ENCODE measurements around the gene ZSWIM3. TPM values are rescaled to one million over a fixed set of nuclear protein-coding genes. Genes with fewer than 3 reads are reported as not detected.
"Not testable (repeated sequence)": the region's sequence is repeated elsewhere in the genome, so short reads cannot be mapped to it uniquely, and the experiment has no call there.

ZSWIM3 gene
- total and polyA plus RNA-seq, 5 donors from 2014 or later = 0.90 to 4.2 (median 2.2) TPM

- Histone ChIP-seq H3K9me3 (ENCODE audit: control insufficient read depth in 2 of 2, low read length in 2 of 2) (no peaks in the 10 kb centered on the region), H3K4me1 (ENCODE audit: control insufficient read depth, insufficient read depth, low read length, poor library complexity, severe bottlenecking) (peaks cover 18% of the 10 kb centered on the region), H3K27me3 (ENCODE audit: control insufficient read depth, insufficient read depth, low read length) (no peaks in the 10 kb centered on the region), H3K27ac (ENCODE audit: insufficient read depth, low read length, poor library complexity, severe bottlenecking) (no peak overlapping the region), H3K36me3 (ENCODE audit: control insufficient read depth, insufficient read depth, low read length) (peaks cover 40% of the 10 kb centered on the region), H3K4me3 (ENCODE audit: low read depth, low read length) (no peak overlapping the region)
- no peak for DNase-seq
- peaks cover 18% of the 10 kb centered on the region for H3K36me3 Mint-ChIP-seq
- no peaks in the 10 kb centered on the region for H3K27me3 Mint-ChIP-seq
- H3K4me1 Mint-ChIP-seq = peaks cover 8 to 29% (median 19%) of the 10 kb centered on the region in 4 donors
- ATAC-seq (ENCODE audit: low read depth in 2 of 2) = no peak
- H3K27ac Mint-ChIP-seq = peak overlapping the region in 1 of 3 donors; percentile 26
- no peak overlapping the region for H3K4me3 Mint-ChIP-seq
- no peaks in the 10 kb centered on the region for H3K9me3 Mint-ChIP-seq
These were observed 39.3 kb downstream of the ZSWIM3 start for GRCh38 chr20:45896641-45897161.

DNA sequence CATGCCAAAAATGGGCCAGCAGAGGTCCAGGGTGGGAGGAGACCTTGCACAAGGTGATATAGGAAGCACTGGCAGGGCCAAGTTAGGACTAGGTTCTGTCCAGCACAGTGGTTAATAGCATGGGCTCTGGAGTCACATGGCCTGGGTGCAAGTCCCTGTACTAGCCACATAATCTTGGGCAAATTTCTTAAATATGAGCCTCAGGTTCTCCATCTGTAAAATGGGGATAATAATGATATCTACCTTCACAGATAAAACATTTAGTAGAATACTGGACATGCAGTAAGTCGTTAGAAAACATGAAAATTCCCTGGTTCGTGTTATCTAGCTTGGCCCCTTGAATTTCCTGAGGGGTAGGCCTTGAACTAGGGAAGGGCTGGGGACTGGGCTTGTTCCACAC is 39.9 kb downstream of the ZSWIM3 start:
- Mint-ChIP-seq H3K4me3 (no peak overlapping the region), H3K9me3 (no peaks in the 10 kb centered on the region), H3K4me1 (peaks cover 6 to 24% (median 17%) of the 10 kb centered on the region in 4 donors), H3K27ac (no peak overlapping the region), H3K27me3 (no peaks in the 10 kb centered on the region), H3K36me3 (peaks cover 18% of the 10 kb centered on the region)
- Histone ChIP-seq H3K4me1 (ENCODE audit: control insufficient read depth, insufficient read depth, low read length, poor library complexity, severe bottlenecking) (peaks cover 12% of the 10 kb centered on the region), H3K9me3 (ENCODE audit: control insufficient read depth in 2 of 2, low read length in 2 of 2) (no peaks in the 10 kb centered on the region), H3K27ac (ENCODE audit: insufficient read depth, low read length, poor library complexity, severe bottlenecking) (no peak overlapping the region), H3K4me3 (ENCODE audit: low read depth, low read length) (no peak overlapping the region), H3K36me3 (ENCODE audit: control insufficient read depth, insufficient read depth, low read length) (peaks cover 40% of the 10 kb centered on the region), H3K27me3 (ENCODE audit: control insufficient read depth, insufficient read depth, low read length) (no peaks in the 10 kb centered on the region)
- no peak for ATAC-seq (ENCODE audit: low read depth in 2 of 2)
- DNase-seq = no peak

- Histone ChIP-seq H3K36me3 (ENCODE audit: control insufficient read depth, insufficient read depth, low read length) (peaks cover 40% of the 10 kb centered on the region), H3K27me3 (ENCODE audit: control insufficient read depth, insufficient read depth, low read length) (no peaks in the 10 kb centered on the region), H3K27ac (ENCODE audit: insufficient read depth, low read length, poor library complexity, severe bottlenecking) (no peak overlapping the region), H3K4me3 (ENCODE audit: low read depth, low read length) (no peak overlapping the region), H3K4me1 (ENCODE audit: control insufficient read depth, insufficient read depth, low read length, poor library complexity, severe bottlenecking) (peaks cover 8% of the 10 kb centered on the region), H3K9me3 (ENCODE audit: control insufficient read depth in 2 of 2, low read length in 2 of 2) (no peaks in the 10 kb centered on the region)
- no peak overlapping the region for H3K4me3 Mint-ChIP-seq
- H3K9me3 Mint-ChIP-seq = no peaks in the 10 kb centered on the region
- ATAC-seq (ENCODE audit: low read depth in 2 of 2) (no peak), DNase-seq (no peak)
- no peak overlapping the region for H3K27ac Mint-ChIP-seq
- no peaks in the 10 kb centered on the region for H3K27me3 Mint-ChIP-seq
- peaks cover 18% of the 10 kb centered on the region for H3K36me3 Mint-ChIP-seq
- H3K4me1 Mint-ChIP-seq = peaks cover 2 to 20% (median 13%) of the 10 kb centered on the region in 4 donors
These were observed 40.3 kb downstream of the ZSWIM3 start for GRCh38 chr20:45897692-45898091.

DNA sequence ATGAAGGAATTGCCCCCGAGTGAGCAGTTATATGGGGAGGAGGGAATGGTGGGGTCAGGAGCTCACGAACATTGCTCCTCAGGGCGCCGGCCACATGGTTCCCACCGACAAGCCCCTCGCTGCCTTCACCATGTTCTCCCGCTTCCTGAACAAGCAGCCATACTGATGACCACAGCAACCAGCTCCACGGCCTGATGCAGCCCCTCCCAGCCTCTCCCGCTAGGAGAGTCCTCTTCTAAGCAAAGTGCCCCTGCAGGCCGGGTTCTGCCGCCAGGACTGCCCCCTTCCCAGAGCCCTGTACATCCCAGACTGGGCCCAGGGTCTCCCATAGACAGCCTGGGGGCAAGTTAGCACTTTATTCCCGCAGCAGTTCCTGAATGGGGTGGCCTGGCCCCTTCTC is 40.9 kb downstream of the ZSWIM3 start:
- DNase-seq = no peak
- Mint-ChIP-seq H3K4me1 (peaks cover 0 to 14% (median 7%) of the 10 kb centered on the region in 4 donors), H3K9me3 (no peaks in the 10 kb centered on the region), H3K27me3 (no peaks in the 10 kb centered on the region), H3K4me3 (no peak overlapping the region), H3K36me3 (peaks cover 15% of the 10 kb centered on the region), H3K27ac (no peak overlapping the region)
- Histone ChIP-seq H3K4me1 (ENCODE audit: control insufficient read depth, insufficient read depth, low read length, poor library complexity, severe bottlenecking) (peaks cover 2% of the 10 kb centered on the region), H3K9me3 (ENCODE audit: control insufficient read depth in 2 of 2, low read length in 2 of 2) (no peaks in the 10 kb centered on the region), H3K27ac (ENCODE audit: insufficient read depth, low read length, poor library complexity, severe bottlenecking) (no peak overlapping the region), H3K4me3 (ENCODE audit: low read depth, low read length) (no peak overlapping the region), H3K27me3 (ENCODE audit: control insufficient read depth, insufficient read depth, low read length) (no peaks in the 10 kb centered on the region), H3K36me3 (ENCODE audit: control insufficient read depth, insufficient read depth, low read length) (peaks cover 36% of the 10 kb centered on the region)
- ATAC-seq (ENCODE audit: low read depth in 2 of 2) = no peak

- no peaks in the 10 kb centered on the region for H3K9me3 Mint-ChIP-seq
- Histone ChIP-seq H3K4me3 (ENCODE audit: low read depth, low read length) (no peak overlapping the region), H3K36me3 (ENCODE audit: control insufficient read depth, insufficient read depth, low read length) (peaks cover 32% of the 10 kb centered on the region), H3K27ac (ENCODE audit: insufficient read depth, low read length, poor library complexity, severe bottlenecking) (no peak overlapping the region), H3K27me3 (ENCODE audit: control insufficient read depth, insufficient read depth, low read length) (no peaks in the 10 kb centered on the region), H3K9me3 (ENCODE audit: control insufficient read depth in 2 of 2, low read length in 2 of 2) (no peaks in the 10 kb centered on the region), H3K4me1 (ENCODE audit: control insufficient read depth, insufficient read depth, low read length, poor library complexity, severe bottlenecking) (no peaks in the 10 kb centered on the region)
- DNase-seq (no peak), ATAC-seq (ENCODE audit: low read depth in 2 of 2) (no peak)
- H3K27me3 Mint-ChIP-seq = no peaks in the 10 kb centered on the region
- peaks cover 11% of the 10 kb centered on the region for H3K36me3 Mint-ChIP-seq
- peak overlapping the region in 1 of 4 donors; percentile 21 for H3K4me3 Mint-ChIP-seq
- peaks cover 0 to 4% (median under 1%) of the 10 kb centered on the region in 4 donors for H3K4me1 Mint-ChIP-seq
- H3K27ac Mint-ChIP-seq = peak overlapping the region in 1 of 3 donors; percentile 85
These were observed 41.8 kb downstream of the ZSWIM3 start for GRCh38 chr20:45899046-45899835.

GRCh38 chr20:45901332-45901731 is 43.9 kb downstream of the ZSWIM3 start:
- not testable (repeated sequence) for DNase-seq; H3K9me3 Mint-ChIP-seq; H3K27ac Mint-ChIP-seq; H3K27me3 Mint-ChIP-seq; H3K9me3 ChIP-seq (ENCODE audit: control insufficient read depth in 2 of 2, low read length in 2 of 2); H3K4me3 Mint-ChIP-seq; H3K4me3 ChIP-seq (ENCODE audit: low read depth, low read length); H3K4me1 Mint-ChIP-seq; H3K27me3 ChIP-seq (ENCODE audit: control insufficient read depth, insufficient read depth, low read length); H3K27ac ChIP-seq (ENCODE audit: insufficient read depth, low read length, poor library complexity, severe bottlenecking); H3K36me3 Mint-ChIP-seq; ATAC-seq (ENCODE audit: low read depth in 2 of 2); H3K4me1 ChIP-seq (ENCODE audit: control insufficient read depth, insufficient read depth, low read length, poor library complexity, severe bottlenecking)
- H3K36me3 ChIP-seq (ENCODE audit: control insufficient read depth, insufficient read depth, low read length) = peaks cover 25% of the 10 kb centered on the region

DNA sequence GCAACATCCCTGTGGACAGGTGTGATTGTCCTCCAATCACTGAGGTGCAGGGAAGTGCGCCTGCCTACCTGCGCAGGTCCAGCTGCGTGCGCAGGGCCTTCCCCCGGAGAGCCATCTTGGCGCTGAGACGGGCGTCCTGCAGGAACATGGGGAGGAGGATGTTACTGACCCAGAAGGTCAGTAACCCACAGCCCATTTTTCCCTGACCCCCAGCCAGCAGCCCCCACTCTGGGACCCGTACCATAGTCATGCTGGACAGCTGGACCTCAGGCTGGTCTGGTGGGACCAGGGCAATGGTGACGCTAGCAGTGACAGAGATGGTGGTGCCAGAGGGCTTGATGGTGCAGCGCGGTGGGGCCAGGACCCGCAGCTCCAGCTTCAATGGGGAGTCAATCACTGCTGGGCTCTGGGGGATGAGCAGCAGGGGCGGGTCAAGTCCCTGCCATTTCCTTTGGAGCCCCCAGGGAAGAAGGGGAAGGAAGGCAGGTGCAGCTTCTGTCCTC is 44.8 kb downstream of the ZSWIM3 start:
- no peak for ATAC-seq (ENCODE audit: low read depth in 2 of 2)
- Mint-ChIP-seq H3K27ac (no peak overlapping the region), H3K4me3 (no peak overlapping the region), H3K9me3 (no peaks in the 10 kb centered on the region), H3K36me3 (peaks cover 7% of the 10 kb centered on the region), H3K27me3 (no peaks in the 10 kb centered on the region), H3K4me1 (no peaks in the 10 kb centered on the region)
- no peak overlapping the region for H3K4me3 ChIP-seq (ENCODE audit: low read depth, low read length)
- peaks cover 18% of the 10 kb centered on the region for H3K36me3 ChIP-seq (ENCODE audit: control insufficient read depth, insufficient read depth, low read length)
- H3K4me1 ChIP-seq (ENCODE audit: control insufficient read depth, insufficient read depth, low read length, poor library complexity, severe bottlenecking) = no peaks in the 10 kb centered on the region
- no peak for DNase-seq
- no peaks in the 10 kb centered on the region for H3K9me3 ChIP-seq (ENCODE audit: control insufficient read depth in 2 of 2, low read length in 2 of 2)
- no peak overlapping the region for H3K27ac ChIP-seq (ENCODE audit: insufficient read depth, low read length, poor library complexity, severe bottlenecking)
- no peaks in the 10 kb centered on the region for H3K27me3 ChIP-seq (ENCODE audit: control insufficient read depth, insufficient read depth, low read length)
